Measurements from ENCODE around the gene DOK4.

GRCh38 chr16:57516176-57516725 lies 30.0 kb upstream of the DOK4 start:
- TF ChIP-seq EZH2 (IDR thresholded peaks at IDR 0.05; ENCODE audit: borderline replicate concordance) (no peak), CTCF (IDR thresholded peaks at IDR 0.05; ENCODE audit: poor library complexity) (no peak)

All from hepatocyte (in vitro differentiated cells).